Measurements from ENCODE around the gene DGKG.

The DGKG gene

GRCh38 chr3:186360779-186361178, 1.3 kb downstream of the DGKG start:
- Histone ChIP-seq H2AFZ (ENCODE audit: low read depth, low read length) (no peak overlapping the region), H3K4me1 (ENCODE audit: insufficient read depth, low read length) (peaks cover 10% of the 10 kb centered on the region), H3K4me3 (ENCODE audit: low read length) (no peak overlapping the region), H3K36me3 (ENCODE audit: insufficient read depth, low read length) (no peaks in the 10 kb centered on the region), H3K9me3 (ENCODE audit: low read length) (no peaks in the 10 kb centered on the region), H3K27me3 (ENCODE audit: insufficient read depth, low read length) (peaks cover 70% of the 10 kb centered on the region)

GRCh38 chr3:186359078-186359477, 3.0 kb downstream of the DGKG start:
- H3K4me3 ChIP-seq (ENCODE audit: low read length): no peak overlapping the region
- H3K36me3 ChIP-seq (ENCODE audit: insufficient read depth, low read length): no peaks in the 10 kb centered on the region
- H3K9me3 ChIP-seq (ENCODE audit: low read length): no peaks in the 10 kb centered on the region
- peaks cover 58% of the 10 kb centered on the region for H3K27me3 ChIP-seq (ENCODE audit: insufficient read depth, low read length)
- H2AFZ ChIP-seq (ENCODE audit: low read depth, low read length): no peak overlapping the region
- H3K4me1 ChIP-seq (ENCODE audit: insufficient read depth, low read length): peaks cover 10% of the 10 kb centered on the region

GRCh38 chr3:186356152-186356551, 5.9 kb downstream of the DGKG start:
- H3K36me3 ChIP-seq (ENCODE audit: insufficient read depth, low read length): no peaks in the 10 kb centered on the region
- no peak overlapping the region for H3K4me3 ChIP-seq (ENCODE audit: low read length)
- H3K27me3 ChIP-seq (ENCODE audit: insufficient read depth, low read length): peaks cover 29% of the 10 kb centered on the region
- H3K9me3 ChIP-seq (ENCODE audit: low read length): no peaks in the 10 kb centered on the region
- H3K4me1 ChIP-seq (ENCODE audit: insufficient read depth, low read length): peaks cover 6% of the 10 kb centered on the region
- no peak overlapping the region for H2AFZ ChIP-seq (ENCODE audit: low read depth, low read length)

GRCh38 chr3:186354100-186354499, 7.9 kb downstream of the DGKG start:
- no peaks in the 10 kb centered on the region for H3K4me1 ChIP-seq (ENCODE audit: insufficient read depth, low read length)
- peaks cover 10% of the 10 kb centered on the region for H3K27me3 ChIP-seq (ENCODE audit: insufficient read depth, low read length)
- H3K4me3 ChIP-seq (ENCODE audit: low read length): no peak overlapping the region
- H3K36me3 ChIP-seq (ENCODE audit: insufficient read depth, low read length): no peaks in the 10 kb centered on the region
- H2AFZ ChIP-seq (ENCODE audit: low read depth, low read length): no peak overlapping the region
- no peaks in the 10 kb centered on the region for H3K9me3 ChIP-seq (ENCODE audit: low read length)

GRCh38 chr3:186352369-186352768, 9.7 kb downstream of the DGKG start:
- H3K4me3 ChIP-seq (ENCODE audit: low read length): no peak overlapping the region
- peaks cover under 1% of the 10 kb centered on the region for H3K27me3 ChIP-seq (ENCODE audit: insufficient read depth, low read length)
- no peaks in the 10 kb centered on the region for H3K36me3 ChIP-seq (ENCODE audit: insufficient read depth, low read length)
- no peaks in the 10 kb centered on the region for H3K9me3 ChIP-seq (ENCODE audit: low read length)
- H3K4me1 ChIP-seq (ENCODE audit: insufficient read depth, low read length): no peaks in the 10 kb centered on the region
- no peak overlapping the region for H2AFZ ChIP-seq (ENCODE audit: low read depth, low read length)

GRCh38 chr3:186342197-186342596, 19.8 kb downstream of the DGKG start:
- H3K36me3 ChIP-seq (ENCODE audit: insufficient read depth, low read length): no peaks in the 10 kb centered on the region
- no peaks in the 10 kb centered on the region for H3K4me1 ChIP-seq (ENCODE audit: insufficient read depth, low read length)
- no peak overlapping the region for H2AFZ ChIP-seq (ENCODE audit: low read depth, low read length)
- H3K27me3 ChIP-seq (ENCODE audit: insufficient read depth, low read length): no peaks in the 10 kb centered on the region
- H3K4me3 ChIP-seq (ENCODE audit: low read length): no peak overlapping the region
- no peaks in the 10 kb centered on the region for H3K9me3 ChIP-seq (ENCODE audit: low read length)

GRCh38 chr3:186340204-186340603, 21.8 kb downstream of the DGKG start:
- no peaks in the 10 kb centered on the region for H3K27me3 ChIP-seq (ENCODE audit: insufficient read depth, low read length)
- H3K4me3 ChIP-seq (ENCODE audit: low read length): no peak overlapping the region
- no peak overlapping the region for H2AFZ ChIP-seq (ENCODE audit: low read depth, low read length)
- no peaks in the 10 kb centered on the region for H3K9me3 ChIP-seq (ENCODE audit: low read length)
- no peaks in the 10 kb centered on the region for H3K4me1 ChIP-seq (ENCODE audit: insufficient read depth, low read length)
- no peaks in the 10 kb centered on the region for H3K36me3 ChIP-seq (ENCODE audit: insufficient read depth, low read length)

- no peaks in the 10 kb centered on the region for H3K36me3 ChIP-seq (ENCODE audit: insufficient read depth, low read length)
- H3K4me1 ChIP-seq (ENCODE audit: insufficient read depth, low read length): no peaks in the 10 kb centered on the region
- H2AFZ ChIP-seq (ENCODE audit: low read depth, low read length): no peak overlapping the region
- no peak overlapping the region for H3K4me3 ChIP-seq (ENCODE audit: low read length)
- H3K27me3 ChIP-seq (ENCODE audit: insufficient read depth, low read length): no peaks in the 10 kb centered on the region
- no peaks in the 10 kb centered on the region for H3K9me3 ChIP-seq (ENCODE audit: low read length)
Observed at GRCh38 chr3:186339180-186339918, 22.7 kb downstream of the DGKG start.

GRCh38 chr3:186333256-186333655, 28.8 kb downstream of the DGKG start:
- Histone ChIP-seq H3K4me1 (ENCODE audit: insufficient read depth, low read length) (no peaks in the 10 kb centered on the region), H3K4me3 (ENCODE audit: low read length) (no peak overlapping the region), H3K27me3 (ENCODE audit: insufficient read depth, low read length) (no peaks in the 10 kb centered on the region), H2AFZ (ENCODE audit: low read depth, low read length) (no peak overlapping the region), H3K36me3 (ENCODE audit: insufficient read depth, low read length) (no peaks in the 10 kb centered on the region), H3K9me3 (ENCODE audit: low read length) (no peaks in the 10 kb centered on the region)

GRCh38 chr3:186330772-186331460, 31.1 kb downstream of the DGKG start:
- Histone ChIP-seq H3K27me3 (ENCODE audit: insufficient read depth, low read length) (no peaks in the 10 kb centered on the region), H3K36me3 (ENCODE audit: insufficient read depth, low read length) (no peaks in the 10 kb centered on the region), H3K4me1 (ENCODE audit: insufficient read depth, low read length) (no peaks in the 10 kb centered on the region), H3K4me3 (ENCODE audit: low read length) (no peak overlapping the region), H3K9me3 (ENCODE audit: low read length) (no peaks in the 10 kb centered on the region), H2AFZ (ENCODE audit: low read depth, low read length) (no peak overlapping the region)

- Histone ChIP-seq H3K27me3 (ENCODE audit: insufficient read depth, low read length) (no peaks in the 10 kb centered on the region), H3K4me3 (ENCODE audit: low read length) (no peak overlapping the region), H3K4me1 (ENCODE audit: insufficient read depth, low read length) (no peaks in the 10 kb centered on the region), H3K36me3 (ENCODE audit: insufficient read depth, low read length) (no peaks in the 10 kb centered on the region), H3K9me3 (ENCODE audit: low read length) (no peaks in the 10 kb centered on the region), H2AFZ (ENCODE audit: low read depth, low read length) (no peak overlapping the region)
Observed at GRCh38 chr3:186329589-186329988, 32.4 kb downstream of the DGKG start.

GRCh38 chr3:186327912-186328487, 34.0 kb downstream of the DGKG start:
- H3K27me3 ChIP-seq (ENCODE audit: insufficient read depth, low read length): no peaks in the 10 kb centered on the region
- H2AFZ ChIP-seq (ENCODE audit: low read depth, low read length): no peak overlapping the region
- H3K4me3 ChIP-seq (ENCODE audit: low read length): no peak overlapping the region
- no peaks in the 10 kb centered on the region for H3K36me3 ChIP-seq (ENCODE audit: insufficient read depth, low read length)
- no peaks in the 10 kb centered on the region for H3K4me1 ChIP-seq (ENCODE audit: insufficient read depth, low read length)
- no peaks in the 10 kb centered on the region for H3K9me3 ChIP-seq (ENCODE audit: low read length)

GRCh38 chr3:186322761-186323160, 39.3 kb downstream of the DGKG start:
- no peaks in the 10 kb centered on the region for H3K9me3 ChIP-seq (ENCODE audit: low read length)
- no peak overlapping the region for H2AFZ ChIP-seq (ENCODE audit: low read depth, low read length)
- H3K4me3 ChIP-seq (ENCODE audit: low read length): no peak overlapping the region
- H3K36me3 ChIP-seq (ENCODE audit: insufficient read depth, low read length): no peaks in the 10 kb centered on the region
- no peaks in the 10 kb centered on the region for H3K27me3 ChIP-seq (ENCODE audit: insufficient read depth, low read length)
- H3K4me1 ChIP-seq (ENCODE audit: insufficient read depth, low read length): no peaks in the 10 kb centered on the region

Measured in neuron (in vitro differentiated cells).